ENCODE measurements around the gene PGBD5.

DNA sequence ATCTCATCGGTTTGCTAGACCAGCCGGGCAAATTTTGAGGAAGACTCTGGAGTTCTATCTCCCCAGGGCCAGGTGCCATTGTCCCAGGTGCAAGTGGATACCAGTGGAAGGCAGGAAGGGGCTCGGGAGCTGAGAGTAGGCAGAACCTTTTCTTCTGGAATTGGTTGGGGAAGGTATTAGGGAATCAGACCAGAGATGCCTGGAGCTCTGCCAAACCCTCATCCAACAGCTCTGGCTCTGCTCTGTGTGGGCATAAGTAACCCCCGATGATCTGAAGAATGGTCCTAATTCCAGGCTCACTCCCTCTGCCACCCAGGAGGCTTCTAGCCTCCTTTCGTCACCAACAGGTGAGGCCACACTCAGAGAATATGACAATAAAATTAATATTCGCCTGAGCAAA is 69.9 kb downstream of the PGBD5 start:
- TF ChIP-seq, protein P1, sequence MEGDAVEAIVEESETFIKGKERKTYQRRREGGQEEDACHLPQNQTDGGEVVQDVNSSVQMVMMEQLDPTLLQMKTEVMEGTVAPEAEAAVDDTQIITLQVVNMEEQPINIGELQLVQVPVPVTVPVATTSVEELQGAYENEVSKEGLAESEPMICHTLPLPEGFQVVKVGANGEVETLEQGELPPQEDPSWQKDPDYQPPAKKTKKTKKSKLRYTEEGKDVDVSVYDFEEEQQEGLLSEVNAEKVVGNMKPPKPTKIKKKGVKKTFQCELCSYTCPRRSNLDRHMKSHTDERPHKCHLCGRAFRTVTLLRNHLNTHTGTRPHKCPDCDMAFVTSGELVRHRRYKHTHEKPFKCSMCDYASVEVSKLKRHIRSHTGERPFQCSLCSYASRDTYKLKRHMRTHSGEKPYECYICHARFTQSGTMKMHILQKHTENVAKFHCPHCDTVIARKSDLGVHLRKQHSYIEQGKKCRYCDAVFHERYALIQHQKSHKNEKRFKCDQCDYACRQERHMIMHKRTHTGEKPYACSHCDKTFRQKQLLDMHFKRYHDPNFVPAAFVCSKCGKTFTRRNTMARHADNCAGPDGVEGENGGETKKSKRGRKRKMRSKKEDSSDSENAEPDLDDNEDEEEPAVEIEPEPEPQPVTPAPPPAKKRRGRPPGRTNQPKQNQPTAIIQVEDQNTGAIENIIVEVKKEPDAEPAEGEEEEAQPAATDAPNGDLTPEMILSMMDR (IDR thresholded peaks at IDR 0.05 in 4 of 5, conservative IDR thresholded peaks at IDR 0.05 in 1 of 5) = no peak
- TF ChIP-seq POLR2A (IDR thresholded peaks at IDR 0.05) = no peak
